ENCODE measurements around the gene RYR2.

GRCh38 chr1:237672748-237673147 lies 630.8 kb downstream of the RYR2 start:
- TF ChIP-seq CTCF (conservative IDR thresholded peaks at IDR 0.05; ENCODE audit: low read length), result peak; percentile 59
- TF ChIP-seq EZH2phosphoT487 (IDR thresholded peaks at IDR 0.05; ENCODE audit: borderline replicate concordance, low read depth, low read length), result no peak
